ENCODE data around the gene BABAM2.

- TF ChIP-seq, protein P1, sequence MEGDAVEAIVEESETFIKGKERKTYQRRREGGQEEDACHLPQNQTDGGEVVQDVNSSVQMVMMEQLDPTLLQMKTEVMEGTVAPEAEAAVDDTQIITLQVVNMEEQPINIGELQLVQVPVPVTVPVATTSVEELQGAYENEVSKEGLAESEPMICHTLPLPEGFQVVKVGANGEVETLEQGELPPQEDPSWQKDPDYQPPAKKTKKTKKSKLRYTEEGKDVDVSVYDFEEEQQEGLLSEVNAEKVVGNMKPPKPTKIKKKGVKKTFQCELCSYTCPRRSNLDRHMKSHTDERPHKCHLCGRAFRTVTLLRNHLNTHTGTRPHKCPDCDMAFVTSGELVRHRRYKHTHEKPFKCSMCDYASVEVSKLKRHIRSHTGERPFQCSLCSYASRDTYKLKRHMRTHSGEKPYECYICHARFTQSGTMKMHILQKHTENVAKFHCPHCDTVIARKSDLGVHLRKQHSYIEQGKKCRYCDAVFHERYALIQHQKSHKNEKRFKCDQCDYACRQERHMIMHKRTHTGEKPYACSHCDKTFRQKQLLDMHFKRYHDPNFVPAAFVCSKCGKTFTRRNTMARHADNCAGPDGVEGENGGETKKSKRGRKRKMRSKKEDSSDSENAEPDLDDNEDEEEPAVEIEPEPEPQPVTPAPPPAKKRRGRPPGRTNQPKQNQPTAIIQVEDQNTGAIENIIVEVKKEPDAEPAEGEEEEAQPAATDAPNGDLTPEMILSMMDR (conservative IDR thresholded peaks at IDR 0.05) = no peak
- TF ChIP-seq EZH2 (IDR thresholded peaks at IDR 0.05; ENCODE audit: low read depth) = no peak
Observed at GRCh38 chr2:28335666-28336065, 445.1 kb downstream of the BABAM2 start.
